Measurements from ENCODE around the gene TST.

TST gene

GRCh38 chr22:37019309-37020191 lies at the start of gene TST, which contains the start of gene MPST:
Gene TST (minus strand): TSS chr22:37019447. CDS start chr22:37018732, 715 bp downstream.
Gene MPST (plus strand): TSS chr22:37019742. CDS start chr22:37019837, 95 bp downstream.
- peak; percentile 11 for DNase-seq (ENCODE audit: low read depth)

- no peak for DNase-seq (ENCODE audit: low read depth)
Observed at GRCh38 chr22:37068859-37069258, 49.6 kb upstream of the TST start.

DNA sequence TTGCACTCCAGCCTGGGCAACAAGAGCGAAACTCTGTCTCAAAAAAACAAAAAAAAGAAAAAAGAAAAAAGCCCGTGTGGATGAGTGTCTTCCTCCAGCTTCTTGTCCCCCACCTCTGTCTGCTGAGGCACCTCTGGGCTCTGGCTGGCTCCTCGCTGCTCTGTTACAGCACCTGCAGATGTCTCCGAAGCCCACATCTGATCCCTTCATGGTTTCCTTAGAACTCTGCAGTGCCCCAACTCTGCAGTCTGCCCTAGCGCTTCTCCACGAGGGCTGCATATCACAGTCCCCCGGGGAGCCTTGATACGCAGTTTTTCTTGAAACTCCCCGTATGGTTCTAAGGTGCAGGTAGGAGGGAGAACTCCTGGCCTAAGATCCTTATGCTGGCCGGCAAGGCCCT lies 48.2 kb upstream of the TST start:
- no peak for DNase-seq (ENCODE audit: low read depth)

DNA sequence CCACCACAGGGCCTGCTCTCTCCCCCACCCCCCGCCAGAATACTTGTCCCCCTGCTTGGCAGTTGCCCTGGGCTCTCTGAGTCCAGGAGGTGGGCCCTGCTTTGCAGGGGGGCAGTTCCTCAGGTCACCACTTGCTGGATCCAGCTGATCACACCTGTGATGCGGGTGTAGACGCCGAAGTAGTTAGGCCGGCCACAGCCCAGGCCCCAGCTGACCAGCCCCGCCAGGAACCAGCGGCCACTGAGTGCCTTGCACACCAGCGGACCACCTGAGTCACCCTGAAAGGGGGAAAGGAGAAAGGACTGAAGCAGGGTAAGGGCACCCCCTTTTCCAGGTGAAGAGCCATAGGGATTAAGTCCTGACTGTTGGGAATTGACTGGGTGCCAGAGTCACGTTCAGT lies 46.7 kb upstream of the TST start:
- DNase-seq (ENCODE audit: low read depth), result no peak

DNA sequence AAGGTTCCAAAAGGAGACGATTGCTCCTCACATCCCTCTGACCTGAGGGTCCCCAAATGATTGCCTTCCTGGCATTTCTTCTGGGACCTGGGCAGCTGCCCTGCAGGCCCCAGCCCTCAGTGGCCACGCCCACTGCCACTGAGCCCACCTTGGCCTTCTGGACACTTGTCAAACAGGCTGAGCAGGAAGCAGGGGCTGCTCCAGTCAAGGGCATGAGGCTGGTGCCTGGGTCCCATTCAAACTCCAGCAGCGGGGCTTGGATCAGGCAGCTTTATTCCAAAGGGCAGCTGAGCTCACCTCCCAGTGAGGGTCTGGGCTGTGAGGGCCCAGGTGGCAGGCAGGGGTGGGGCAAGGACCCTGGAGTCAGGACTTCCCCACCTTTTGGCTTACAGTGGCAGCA lies 45.9 kb upstream of the TST start:
- no peak for DNase-seq (ENCODE audit: low read depth)

GRCh38 chr22:37064553-37064952 lies 45.3 kb upstream of the TST start:
- no peak for DNase-seq (ENCODE audit: low read depth)

DNA sequence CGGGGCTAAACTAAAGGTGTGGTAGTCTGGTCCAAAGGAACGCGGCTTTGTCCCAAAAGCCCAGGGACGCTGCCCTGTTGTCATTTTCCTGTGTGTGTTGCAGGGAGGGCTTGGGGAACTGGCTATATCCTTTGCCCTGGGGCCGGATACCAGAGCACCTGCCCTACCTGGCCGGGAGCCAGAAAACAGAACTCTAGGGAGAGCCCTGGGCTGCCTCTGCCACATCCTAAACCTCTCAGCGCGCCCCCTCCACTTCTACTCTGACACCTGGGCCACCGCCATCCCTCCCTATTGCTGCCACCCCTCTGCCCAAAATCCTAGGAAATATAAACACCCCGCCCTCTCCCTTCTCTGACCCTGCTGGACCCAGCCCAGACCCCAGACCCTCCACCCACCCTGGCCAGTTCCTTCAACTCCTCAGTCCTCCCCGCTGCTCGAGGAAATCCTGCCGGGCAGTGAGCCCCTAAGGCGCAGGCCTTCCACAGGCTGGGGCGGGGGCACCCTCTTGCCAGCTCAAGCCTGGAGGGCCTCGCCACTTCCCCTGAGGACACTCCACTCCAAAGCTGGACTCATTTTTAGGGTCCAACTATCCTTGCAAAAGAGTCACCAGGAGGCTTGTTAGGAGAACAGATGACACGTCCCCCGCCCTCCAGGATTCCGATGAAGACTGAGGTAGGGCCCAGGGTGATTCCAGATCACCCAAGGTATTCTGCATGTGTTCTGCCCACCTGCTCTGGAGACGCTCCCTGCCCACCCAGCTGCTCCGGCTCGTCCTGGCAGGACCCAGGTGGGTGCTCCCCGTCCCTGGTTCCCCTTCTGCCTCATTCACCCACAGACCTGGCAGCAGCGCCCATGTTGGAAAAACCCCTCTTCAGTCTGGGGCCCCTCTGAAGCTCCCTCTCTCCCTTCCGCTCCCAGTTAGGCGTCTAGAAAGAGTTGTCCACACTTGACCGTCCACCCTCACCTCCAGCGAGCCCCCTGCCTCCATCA lies 44.5 kb upstream of the TST start:
- no peak for DNase-seq (ENCODE audit: low read depth)

- no peak for DNase-seq (ENCODE audit: low read depth)
Observed at GRCh38 chr22:37062702-37063381, 43.6 kb upstream of the TST start.

DNA sequence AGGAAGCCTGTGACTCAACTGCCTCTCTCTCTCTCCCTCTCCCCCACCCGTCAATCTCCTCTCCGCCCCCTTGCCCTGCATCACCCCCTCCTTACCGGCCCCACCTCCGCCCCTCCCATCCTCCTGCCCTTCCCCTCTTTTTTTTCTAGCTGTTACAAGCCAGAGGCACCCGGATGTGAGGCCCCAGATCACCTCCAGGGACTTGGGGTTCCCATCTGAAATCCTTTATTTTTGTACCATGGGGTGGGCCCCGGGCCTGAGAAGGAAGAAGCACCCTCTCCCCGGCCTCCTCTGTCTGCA lies 43.1 kb upstream of the TST start:
- DNase-seq (ENCODE audit: low read depth), result no peak

GRCh38 chr22:37061611-37062375 lies 42.5 kb upstream of the TST start:
- DNase-seq (ENCODE audit: low read depth), result no peak

- no peak for DNase-seq (ENCODE audit: low read depth)
Observed at GRCh38 chr22:37060801-37061610, 41.8 kb upstream of the TST start.

GRCh38 chr22:37059876-37060449 lies 40.7 kb upstream of the TST start:
- no peak for DNase-seq (ENCODE audit: low read depth)

DNA sequence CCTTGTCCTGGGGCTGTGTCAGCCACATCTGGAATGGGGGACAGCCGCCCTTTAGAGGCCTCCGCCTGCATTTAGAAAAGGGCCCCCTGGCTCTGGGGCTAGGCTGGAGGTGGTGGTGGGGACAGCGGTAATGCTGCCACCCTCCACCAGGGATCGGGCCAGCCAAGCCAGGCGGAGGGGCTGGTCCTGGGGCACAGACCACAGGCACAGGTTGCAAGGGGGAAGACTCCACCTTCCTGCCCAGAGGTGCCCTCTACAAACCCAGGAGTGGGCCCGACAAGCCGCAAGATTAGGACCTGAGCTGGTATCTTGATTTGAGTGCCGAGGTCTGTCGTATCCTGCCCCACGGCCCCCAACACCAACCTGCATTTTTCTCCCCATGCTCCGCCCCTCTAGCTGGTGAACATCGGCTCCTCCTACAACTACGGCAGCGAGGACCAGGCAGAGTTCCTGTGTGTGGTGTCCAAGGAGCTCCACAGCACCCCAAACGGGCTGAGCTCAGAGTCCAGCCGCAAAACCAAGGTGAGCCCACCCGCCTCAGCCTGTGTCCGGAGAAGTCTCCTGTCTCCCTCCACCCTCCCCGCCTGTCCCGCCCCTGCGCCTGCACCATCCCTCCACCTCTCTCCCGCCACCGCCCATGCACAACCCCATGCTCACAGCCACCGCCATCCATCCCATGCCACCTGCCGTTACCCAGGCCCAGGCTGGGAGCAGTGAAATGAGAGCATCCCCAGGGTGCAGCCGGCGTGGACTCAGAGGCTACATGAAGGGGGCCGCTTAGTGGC lies 39.9 kb upstream of the TST start:
- no peak for DNase-seq (ENCODE audit: low read depth)

- no peak for DNase-seq (ENCODE audit: low read depth)
Observed at GRCh38 chr22:37057796-37058510, 38.7 kb upstream of the TST start.

- DNase-seq (ENCODE audit: low read depth), result no peak
Observed at GRCh38 chr22:37057226-37057625, 38.0 kb upstream of the TST start.

DNA sequence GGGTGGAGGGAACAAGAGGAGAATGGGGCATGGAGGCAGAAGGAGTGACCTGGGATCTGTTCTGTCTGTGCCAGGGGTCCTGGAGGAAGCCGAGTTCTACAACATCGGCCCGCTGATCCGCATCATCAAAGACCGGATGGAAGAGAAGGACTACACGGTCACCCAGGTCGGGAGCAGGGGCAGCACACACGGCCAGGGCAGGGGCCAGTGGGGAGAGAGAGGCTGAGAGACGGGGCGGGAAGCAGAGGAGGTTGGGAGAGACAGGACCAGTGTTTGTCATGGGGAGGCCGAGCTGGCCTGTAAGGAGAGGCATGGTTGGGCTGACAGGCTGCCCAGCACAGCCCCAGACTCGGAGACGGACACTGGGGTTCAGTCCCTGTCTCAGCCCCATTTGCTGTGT lies 37.0 kb upstream of the TST start:
- no peak for DNase-seq (ENCODE audit: low read depth)

GRCh38 chr22:37054600-37055365 lies 35.5 kb upstream of the TST start:
- DNase-seq (ENCODE audit: low read depth), result no peak

DNA sequence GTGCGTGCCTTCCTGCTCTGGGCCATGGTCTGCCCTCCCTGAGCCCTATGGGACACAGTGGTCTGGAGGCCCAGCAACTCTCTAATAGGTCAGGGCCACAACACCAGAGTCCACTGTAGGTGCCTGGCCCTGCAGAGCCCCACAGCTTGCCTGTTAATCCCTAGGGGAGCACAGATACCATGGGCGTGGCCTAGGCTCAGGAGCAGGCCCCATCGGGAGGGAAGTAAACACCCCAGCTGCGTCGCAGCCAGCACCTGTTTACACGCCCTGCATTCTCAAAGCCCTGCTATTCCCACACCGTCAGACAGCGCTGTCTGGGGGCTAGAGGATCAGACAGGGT lies 34.8 kb upstream of the TST start:
- no peak for DNase-seq (ENCODE audit: low read depth)
